ENCODE data around the gene DIAPH1.

Gene DIAPH1

GRCh38 chr5:141532726-141533125 lies 86.1 kb downstream of the DIAPH1 start:
- H3K27ac ChIP-seq (ENCODE audit: poor library complexity, severe bottlenecking): no peak overlapping the region
- no peak for DNase-seq (ENCODE audit: low spot score)
- ATAC-seq (ENCODE audit: low read depth): no peak
- H3K27me3 ChIP-seq (ENCODE audit: insufficient read depth, poor library complexity, severe bottlenecking): no peaks in the 10 kb centered on the region
- TF ChIP-seq CTCF (IDR thresholded peaks at IDR 0.05; ENCODE audit: poor library complexity, severe bottlenecking): no peak
- no peaks in the 10 kb centered on the region for H3K4me1 ChIP-seq (ENCODE audit: insufficient read depth, poor library complexity, severe bottlenecking)
- no peaks in the 10 kb centered on the region for H3K9me3 ChIP-seq (ENCODE audit: severe bottlenecking)
- peaks cover 92% of the 10 kb centered on the region for H3K36me3 ChIP-seq (ENCODE audit: low read depth)
- no peak overlapping the region for H3K4me3 ChIP-seq (ENCODE audit: severe bottlenecking)

GRCh38 chr5:141529873-141530272 lies 88.9 kb downstream of the DIAPH1 start:
- H3K4me3 ChIP-seq (ENCODE audit: severe bottlenecking): no peak overlapping the region
- H3K4me1 ChIP-seq (ENCODE audit: insufficient read depth, poor library complexity, severe bottlenecking): no peaks in the 10 kb centered on the region
- peaks cover 93% of the 10 kb centered on the region for H3K36me3 ChIP-seq (ENCODE audit: low read depth)
- H3K9me3 ChIP-seq (ENCODE audit: severe bottlenecking): no peaks in the 10 kb centered on the region
- DNase-seq (ENCODE audit: low spot score) (no peak), ATAC-seq (ENCODE audit: low read depth) (no peak)
- no peaks in the 10 kb centered on the region for H3K27me3 ChIP-seq (ENCODE audit: insufficient read depth, poor library complexity, severe bottlenecking)
- no peak for TF ChIP-seq CTCF (IDR thresholded peaks at IDR 0.05; ENCODE audit: poor library complexity, severe bottlenecking)
- H3K27ac ChIP-seq (ENCODE audit: poor library complexity, severe bottlenecking): no peak overlapping the region

- Histone ChIP-seq H3K9me3 (ENCODE audit: severe bottlenecking) (no peaks in the 10 kb centered on the region), H3K36me3 (ENCODE audit: low read depth) (peaks cover 91% of the 10 kb centered on the region), H3K4me3 (ENCODE audit: severe bottlenecking) (no peak overlapping the region), H3K4me1 (ENCODE audit: insufficient read depth, poor library complexity, severe bottlenecking) (peaks cover 4% of the 10 kb centered on the region), H3K27ac (ENCODE audit: poor library complexity, severe bottlenecking) (no peak overlapping the region), H3K27me3 (ENCODE audit: insufficient read depth, poor library complexity, severe bottlenecking) (no peaks in the 10 kb centered on the region)
- ATAC-seq (ENCODE audit: low read depth) (no peak), DNase-seq (ENCODE audit: low spot score) (no peak)
- no peak for TF ChIP-seq CTCF (IDR thresholded peaks at IDR 0.05; ENCODE audit: poor library complexity, severe bottlenecking)
Observed at GRCh38 chr5:141529002-141529401, 89.8 kb downstream of the DIAPH1 start.

- Histone ChIP-seq H3K9me3 (ENCODE audit: severe bottlenecking) (no peaks in the 10 kb centered on the region), H3K27ac (ENCODE audit: poor library complexity, severe bottlenecking) (no peak overlapping the region), H3K4me1 (ENCODE audit: insufficient read depth, poor library complexity, severe bottlenecking) (peaks cover 4% of the 10 kb centered on the region), H3K36me3 (ENCODE audit: low read depth) (peaks cover 91% of the 10 kb centered on the region), H3K4me3 (ENCODE audit: severe bottlenecking) (no peak overlapping the region), H3K27me3 (ENCODE audit: insufficient read depth, poor library complexity, severe bottlenecking) (no peaks in the 10 kb centered on the region)
- no peak for DNase-seq (ENCODE audit: low spot score)
- ATAC-seq (ENCODE audit: low read depth): no peak
- TF ChIP-seq CTCF (IDR thresholded peaks at IDR 0.05; ENCODE audit: poor library complexity, severe bottlenecking): no peak
Observed at GRCh38 chr5:141528291-141528984, 90.4 kb downstream of the DIAPH1 start.

- Histone ChIP-seq H3K9me3 (ENCODE audit: severe bottlenecking) (no peaks in the 10 kb centered on the region), H3K27ac (ENCODE audit: poor library complexity, severe bottlenecking) (no peak overlapping the region), H3K36me3 (ENCODE audit: low read depth) (peaks cover 91% of the 10 kb centered on the region), H3K4me3 (ENCODE audit: severe bottlenecking) (no peak overlapping the region), H3K4me1 (ENCODE audit: insufficient read depth, poor library complexity, severe bottlenecking) (peaks cover 4% of the 10 kb centered on the region), H3K27me3 (ENCODE audit: insufficient read depth, poor library complexity, severe bottlenecking) (no peaks in the 10 kb centered on the region)
- no peak for TF ChIP-seq CTCF (IDR thresholded peaks at IDR 0.05; ENCODE audit: poor library complexity, severe bottlenecking)
- ATAC-seq (ENCODE audit: low read depth) (no peak), DNase-seq (ENCODE audit: low spot score) (no peak)
Observed at GRCh38 chr5:141527426-141527825, 91.4 kb downstream of the DIAPH1 start.

Measured in RWPE2 (cell line).